WERI-Rb-1 (cell line): Measurements from ENCODE around the gene JMJD1C.

ENCODE experiments used
- DNase-seq: peaks from one replicate; pipeline ENCODE4 v3.0.0-alpha.2; 2020
- H3K27ac ChIP-seq: fragments of 250-450 bp; sonication (Bioruptor Pico); 2 replicates; pipeline ENCODE4 v1.5.1; 2020; ENCODE audit warnings: mild to moderate bottlenecking, moderate library complexity
- H3K27me3 ChIP-seq: fragments of 250-450 bp; sonication (Bioruptor Pico); 2 replicates; pipeline ENCODE4 v1.5.1; 2021; ENCODE audit warnings: mild to moderate bottlenecking, low read depth, moderate library complexity; ENCODE audit not compliant: insufficient read depth, severe bottlenecking
- H3K36me3 ChIP-seq: fragments of 250-450 bp; sonication (Bioruptor Pico); 2 replicates; pipeline ENCODE4 v1.5.1; 2020; ENCODE audit warnings: mild to moderate bottlenecking, moderate library complexity
- H3K4me3 ChIP-seq: 2 replicates; pipeline ENCODE4 v1.5.1; 2011; ENCODE audit warnings: low read depth, mild to moderate bottlenecking, control low read depth, low read length
- H3K9me3 ChIP-seq: fragments of 250-450 bp; sonication (Bioruptor Pico); 2 replicates; pipeline ENCODE4 v1.5.1; 2021; ENCODE audit warnings: mild to moderate bottlenecking, moderate library complexity; ENCODE audit not compliant: severe bottlenecking
- TF ChIP-seq, protein P1 (sequence below): IDR thresholded peaks from 2 replicates; pipeline ENCODE4 v1.5.1; 2011; ENCODE audit warnings: low read depth, mild to moderate bottlenecking, control low read depth, inconsistent platforms, low read length

Gene JMJD1C

GRCh38 chr10:63464402-63465292, 1.1 kb downstream of the JMJD1C start:
- Histone ChIP-seq H3K27me3 (no peaks in the 10 kb centered on the region), H3K4me3 (peak overlapping the region; percentile 97), H3K27ac (peak overlapping the region; percentile 91), H3K36me3 (peaks cover 7% of the 10 kb centered on the region), H3K9me3 (no peaks in the 10 kb centered on the region)
- DNase-seq: no peak
- TF ChIP-seq, protein P1, sequence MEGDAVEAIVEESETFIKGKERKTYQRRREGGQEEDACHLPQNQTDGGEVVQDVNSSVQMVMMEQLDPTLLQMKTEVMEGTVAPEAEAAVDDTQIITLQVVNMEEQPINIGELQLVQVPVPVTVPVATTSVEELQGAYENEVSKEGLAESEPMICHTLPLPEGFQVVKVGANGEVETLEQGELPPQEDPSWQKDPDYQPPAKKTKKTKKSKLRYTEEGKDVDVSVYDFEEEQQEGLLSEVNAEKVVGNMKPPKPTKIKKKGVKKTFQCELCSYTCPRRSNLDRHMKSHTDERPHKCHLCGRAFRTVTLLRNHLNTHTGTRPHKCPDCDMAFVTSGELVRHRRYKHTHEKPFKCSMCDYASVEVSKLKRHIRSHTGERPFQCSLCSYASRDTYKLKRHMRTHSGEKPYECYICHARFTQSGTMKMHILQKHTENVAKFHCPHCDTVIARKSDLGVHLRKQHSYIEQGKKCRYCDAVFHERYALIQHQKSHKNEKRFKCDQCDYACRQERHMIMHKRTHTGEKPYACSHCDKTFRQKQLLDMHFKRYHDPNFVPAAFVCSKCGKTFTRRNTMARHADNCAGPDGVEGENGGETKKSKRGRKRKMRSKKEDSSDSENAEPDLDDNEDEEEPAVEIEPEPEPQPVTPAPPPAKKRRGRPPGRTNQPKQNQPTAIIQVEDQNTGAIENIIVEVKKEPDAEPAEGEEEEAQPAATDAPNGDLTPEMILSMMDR: no peak

DNA sequence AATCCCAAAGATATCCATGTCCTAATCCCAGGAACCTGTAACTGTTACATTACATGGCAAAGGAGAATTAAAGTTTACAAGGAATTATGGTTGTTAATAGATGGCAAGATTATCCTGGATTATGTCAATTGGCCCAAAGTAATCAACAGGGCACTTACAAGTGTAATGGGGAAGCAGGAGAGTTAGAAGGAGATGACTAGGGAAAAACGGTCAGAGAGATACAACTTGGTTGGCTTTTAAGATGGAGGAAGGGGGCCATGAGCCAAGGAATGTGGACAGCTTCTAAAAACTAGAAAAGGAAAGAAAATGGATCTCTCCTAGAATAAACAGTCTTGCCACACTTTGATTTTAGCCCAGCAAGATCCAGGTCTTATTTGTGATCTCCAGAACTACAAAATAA, 3.3 kb downstream of the JMJD1C start:
- no peak overlapping the region for H3K27ac ChIP-seq
- H3K36me3 ChIP-seq: peaks cover 7% of the 10 kb centered on the region
- H3K4me3 ChIP-seq: no peak overlapping the region
- H3K9me3 ChIP-seq: no peaks in the 10 kb centered on the region
- TF ChIP-seq, protein P1: no peak
- no peaks in the 10 kb centered on the region for H3K27me3 ChIP-seq
- DNase-seq: no peak

GRCh38 chr10:63458177-63458576, 7.6 kb downstream of the JMJD1C start:
- TF ChIP-seq, protein P1: no peak

DNA sequence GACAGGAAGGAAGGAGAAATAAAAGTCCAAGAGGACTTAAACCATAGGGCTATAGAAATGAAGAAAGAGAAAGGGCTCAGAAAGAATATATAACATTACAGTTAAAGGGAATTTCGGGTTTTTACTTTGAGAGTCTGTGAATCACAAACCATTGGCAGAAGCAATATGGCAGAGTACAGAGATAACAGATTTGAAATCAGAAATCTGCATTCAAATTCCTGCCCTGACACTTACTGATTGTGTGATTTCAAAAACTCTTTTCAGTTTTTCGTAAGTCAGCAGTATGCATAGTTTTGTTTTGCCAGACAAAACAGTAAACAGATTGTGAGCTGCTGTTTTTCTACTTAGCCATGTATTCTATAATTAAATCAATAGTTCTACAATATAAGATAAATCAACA, 8.2 kb downstream of the JMJD1C start:
- H3K36me3 ChIP-seq: peaks cover 3% of the 10 kb centered on the region; the same call in 1 of the 2 replicates
- H3K9me3 ChIP-seq: no peaks in the 10 kb centered on the region
- no peaks in the 10 kb centered on the region for H3K27me3 ChIP-seq
- DNase-seq: no peak
- no peak overlapping the region for H3K4me3 ChIP-seq
- TF ChIP-seq, protein P1: no peak
- no peak overlapping the region for H3K27ac ChIP-seq

More at GRCh38 chr10:63458177-63458576, 7.6 kb downstream of the JMJD1C start:
- Histone ChIP-seq H3K36me3 (no peaks in the 10 kb centered on the region; the same call in 1 of the 2 replicates), H3K9me3 (no peaks in the 10 kb centered on the region), H3K4me3 (no peak overlapping the region), H3K27me3 (no peaks in the 10 kb centered on the region), H3K27ac (no peak overlapping the region)
- DNase-seq: no peak

- TF ChIP-seq, protein P1: no peak
Measured at GRCh38 chr10:63456437-63457210, 9.2 kb downstream of the JMJD1C start.

More at GRCh38 chr10:63456437-63457210, 9.2 kb downstream of the JMJD1C start:
- no peak for DNase-seq
- peaks cover 3% of the 10 kb centered on the region; the same call in 1 of the 2 replicates for H3K36me3 ChIP-seq
- no peaks in the 10 kb centered on the region for H3K27me3 ChIP-seq
- no peaks in the 10 kb centered on the region for H3K9me3 ChIP-seq
- no peak overlapping the region for H3K4me3 ChIP-seq
- no peak overlapping the region for H3K27ac ChIP-seq
